Upper lobe of left lung (tissue), 6 donors: ENCODE measurements around the gene ABCE1. TPM values are rescaled to one million over a fixed set of nuclear protein-coding genes. Genes with fewer than 3 reads are reported as not detected.
"Not testable (repeated sequence)": the region's sequence is repeated elsewhere in the genome, so short reads cannot be mapped to it uniquely, and the experiment has no call there.

Experiments used
- ATAC-seq, 2 donors: fragments of 200-7000 bp; cut with Tn5 transposase; one replicate each; pipeline ENCODE4 v1.9.1; 2022; ENCODE audit warnings: mild to moderate bottlenecking in 2 of 2, moderate library complexity in 2 of 2; ENCODE audit not compliant: low FRiP score in 2 of 2
- DNase-seq, 2 donors: peaks; one replicate each; pipeline ENCODE4 v3.0.0-alpha.2; 2019 to 2020
- H3K27ac ChIP-seq, 4 donors: fragments of 200-600 bp; sonication (generic); one replicate each; pipeline ENCODE4 v1.5.1; 2016 to 2019
- H3K27me3 ChIP-seq, 4 donors: fragments of 200-600 bp; sonication (generic); one replicate each; pipeline ENCODE4 v1.5.1; 2017 to 2019
- H3K36me3 ChIP-seq, 4 donors: fragments of 200-600 bp; sonication (generic); one replicate each; pipeline ENCODE4 v1.5.1; 2016 to 2019
- H3K4me1 ChIP-seq, 4 donors: fragments of 200-600 bp; sonication (generic); one replicate each; pipeline ENCODE4 v1.5.1; 2018 to 2019
- H3K4me3 ChIP-seq, 4 donors: fragments of 200-600 bp; sonication (generic); one replicate each; pipeline ENCODE4 v1.5.1; 2017 to 2019; ENCODE audit warnings: mild to moderate bottlenecking in 2 of 4, moderate library complexity in 1 of 4
- H3K9me3 ChIP-seq, 4 donors: fragments of 200-600 bp; sonication (generic); one replicate each; pipeline ENCODE4 v1.5.1; 2018 to 2019
- EP300 ChIP-seq, 4 donors: sonication (generic); formaldehyde crosslinking; IDR thresholded peaks; one replicate each; pipeline ENCODE4 v1.5.1; 2017; ENCODE audit warnings: antibody characterized with exemption in 4 of 4, control low read depth in 2 of 4
- POLR2A ChIP-seq, 4 donors: fragments of 450-650 bp; IDR thresholded peaks; one replicate each; pipeline ENCODE4 v1.5.1; 2016 to 2017; ENCODE audit warnings: antibody characterized with exemption in 4 of 4, mild to moderate bottlenecking in 2 of 4
- POLR2AphosphoS5 ChIP-seq, 2 donors: sonication (generic); formaldehyde crosslinking; IDR thresholded peaks; one replicate each; pipeline ENCODE4 v1.5.1; 2017; ENCODE audit warnings: antibody characterized with exemption in 2 of 2
- WGBS, 2 donors: methylation state at CpG; one replicate each; pipeline ENCODE4 v1.1.5; 2017 to 2018; 5-methylcytosine and 5-hydroxymethylcytosine counted together
- total RNA-seq, 6 donors: library from RNA; depleted of rRNA in 4 of 6; stranded (reverse); fragments of >200 nt in 4 of 6; gene quantifications; one replicate each; pipeline versions ENCODE4 v1.1.0 to v1.2.1, GENCODE V29; 2016 to 2021
- TF ChIP-seq, protein P1 (sequence below), 6 experiments: fragments of 450-650 bp in 4 of 6; fragments of 200-600 bp in 2 of 6; sonication (generic) in 2 of 6; IDR thresholded peaks; one replicate each; pipeline ENCODE4 v1.5.1; 2016 to 2019; ENCODE audit warnings: antibody characterized with exemption in 6 of 6
- donor health status: DM: no; HTN: no; CAD: no; lungs with moderate emphysema.
- donor health status: DM: no; HTN: yes; CAD: no; lungs with severe emphysema.

ABCE1 gene
- total RNA-seq, 6 donors from 2014 or later = 13.7 to 86.5 (median 39.2) TPM

DNA sequence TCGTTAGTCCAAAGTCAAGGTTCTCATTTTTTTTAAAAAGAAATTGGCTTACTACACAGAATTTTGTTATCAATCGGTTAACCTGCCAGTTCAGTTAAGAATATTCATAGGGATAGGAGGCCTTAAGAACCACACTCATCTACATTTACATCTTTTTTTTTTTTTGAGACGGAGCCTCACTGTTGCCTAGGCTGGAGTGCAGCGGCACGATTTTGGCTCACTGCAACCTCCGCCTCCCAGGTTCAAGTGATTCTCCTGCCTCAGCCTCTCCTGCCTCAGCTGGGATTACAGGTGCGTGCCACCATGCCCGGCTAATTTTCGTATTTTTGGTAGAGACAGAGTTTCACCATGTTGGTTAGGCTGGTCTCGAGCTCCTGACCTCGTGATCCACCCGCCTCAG lies 33.7 kb downstream of the ABCE1 start:
- ATAC-seq (no peak), DNase-seq (no peak)
- Histone ChIP-seq H3K27ac (peak overlapping the region in 1 of 4 donors; percentile 40), H3K36me3 (peaks cover 0 to 31% (median 2%) of the 10 kb centered on the region in 4 donors), H3K27me3 (no peaks in the 10 kb centered on the region), H3K4me1 (peaks cover 0 to 23% (median 11%) of the 10 kb centered on the region in 4 donors), H3K4me3 (no peak overlapping the region), H3K9me3 (no peaks in the 10 kb centered on the region)
- TF ChIP-seq, protein P1, sequence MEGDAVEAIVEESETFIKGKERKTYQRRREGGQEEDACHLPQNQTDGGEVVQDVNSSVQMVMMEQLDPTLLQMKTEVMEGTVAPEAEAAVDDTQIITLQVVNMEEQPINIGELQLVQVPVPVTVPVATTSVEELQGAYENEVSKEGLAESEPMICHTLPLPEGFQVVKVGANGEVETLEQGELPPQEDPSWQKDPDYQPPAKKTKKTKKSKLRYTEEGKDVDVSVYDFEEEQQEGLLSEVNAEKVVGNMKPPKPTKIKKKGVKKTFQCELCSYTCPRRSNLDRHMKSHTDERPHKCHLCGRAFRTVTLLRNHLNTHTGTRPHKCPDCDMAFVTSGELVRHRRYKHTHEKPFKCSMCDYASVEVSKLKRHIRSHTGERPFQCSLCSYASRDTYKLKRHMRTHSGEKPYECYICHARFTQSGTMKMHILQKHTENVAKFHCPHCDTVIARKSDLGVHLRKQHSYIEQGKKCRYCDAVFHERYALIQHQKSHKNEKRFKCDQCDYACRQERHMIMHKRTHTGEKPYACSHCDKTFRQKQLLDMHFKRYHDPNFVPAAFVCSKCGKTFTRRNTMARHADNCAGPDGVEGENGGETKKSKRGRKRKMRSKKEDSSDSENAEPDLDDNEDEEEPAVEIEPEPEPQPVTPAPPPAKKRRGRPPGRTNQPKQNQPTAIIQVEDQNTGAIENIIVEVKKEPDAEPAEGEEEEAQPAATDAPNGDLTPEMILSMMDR (IDR thresholded peaks at IDR 0.05) = no peak
- TF ChIP-seq POLR2A (IDR thresholded peaks at IDR 0.05) (no peak), POLR2AphosphoS5 (IDR thresholded peaks at IDR 0.05) (no peak), EP300 (IDR thresholded peaks at IDR 0.05) (no peak)
- 89 to 90% methylated on average over 12 of the region's 12 CpGs for WGBS, 2 donors

DNA sequence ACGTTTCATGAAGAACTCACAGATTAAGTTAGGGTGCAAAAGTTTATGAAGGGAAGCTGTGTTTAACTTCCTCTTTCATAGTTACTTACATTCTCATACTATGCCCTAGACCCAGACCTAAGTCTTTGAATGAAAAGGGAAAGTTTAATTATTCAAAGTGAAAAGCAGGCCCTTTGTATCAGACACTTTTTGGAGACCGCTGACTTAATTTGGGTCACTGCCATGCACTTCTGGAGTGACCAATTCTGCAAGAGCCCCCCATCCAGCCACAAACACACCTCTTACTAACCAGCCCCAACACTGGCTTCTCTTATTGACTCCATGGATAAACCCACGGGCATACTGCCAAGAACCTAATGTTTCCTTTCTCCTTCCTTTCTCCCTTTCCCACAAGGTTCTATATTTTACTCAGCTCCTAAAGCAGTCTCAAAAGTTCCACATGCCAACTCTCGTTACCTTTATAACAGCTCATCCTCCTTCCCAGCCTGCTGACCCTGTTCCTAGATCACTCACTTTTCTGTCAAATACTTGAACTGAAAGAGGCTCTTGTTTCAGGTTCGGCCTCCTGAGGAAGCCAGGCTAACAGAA lies 34.5 kb downstream of the ABCE1 start:
- H3K27ac ChIP-seq = peak overlapping the region in 1 of 4 donors; percentile 40
- WGBS, 2 donors = 33 to 51% methylated on average over 5 of the region's 5 CpGs
- TF ChIP-seq POLR2AphosphoS5 (IDR thresholded peaks at IDR 0.05) (no peak), EP300 (IDR thresholded peaks at IDR 0.05) (no peak), POLR2A (IDR thresholded peaks at IDR 0.05) (no peak)
- TF ChIP-seq, protein P1 (IDR thresholded peaks at IDR 0.05) = no peak
- ATAC-seq (peak in 1 of 2 donors; percentile 26), DNase-seq (no peak)
- H3K36me3 ChIP-seq = peaks cover under 1 to 31% (median 4%) of the 10 kb centered on the region in 4 donors
- peaks cover 0 to 23% (median 11%) of the 10 kb centered on the region in 4 donors for H3K4me1 ChIP-seq
- H3K4me3 ChIP-seq = no peak overlapping the region
- no peaks in the 10 kb centered on the region for H3K9me3 ChIP-seq
- H3K27me3 ChIP-seq = no peaks in the 10 kb centered on the region

DNA sequence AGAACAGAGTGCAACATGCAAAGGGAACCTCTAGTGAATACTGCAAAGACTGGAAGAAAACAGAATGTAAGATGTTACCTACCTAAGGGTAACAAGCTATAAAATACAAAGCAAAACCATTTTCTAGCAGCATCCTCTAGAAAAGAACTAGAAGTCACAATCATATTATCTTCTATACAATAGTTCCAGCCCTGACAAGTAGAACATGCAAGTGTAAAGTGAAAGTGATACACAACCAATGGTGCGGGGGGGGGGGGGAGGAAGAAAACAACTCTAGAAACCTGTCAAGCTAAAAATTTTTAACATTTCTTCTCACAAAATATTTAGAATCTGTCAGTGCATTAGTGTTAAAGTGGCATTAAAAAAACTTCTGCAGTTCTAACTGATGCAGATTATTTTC lies 38.1 kb downstream of the ABCE1 start:
- WGBS, 2 donors = 14 to 50% methylated on average over 1 of the region's 1 CpG
- ATAC-seq, H3K4me3 ChIP-seq: not testable (repeated sequence)

DNA sequence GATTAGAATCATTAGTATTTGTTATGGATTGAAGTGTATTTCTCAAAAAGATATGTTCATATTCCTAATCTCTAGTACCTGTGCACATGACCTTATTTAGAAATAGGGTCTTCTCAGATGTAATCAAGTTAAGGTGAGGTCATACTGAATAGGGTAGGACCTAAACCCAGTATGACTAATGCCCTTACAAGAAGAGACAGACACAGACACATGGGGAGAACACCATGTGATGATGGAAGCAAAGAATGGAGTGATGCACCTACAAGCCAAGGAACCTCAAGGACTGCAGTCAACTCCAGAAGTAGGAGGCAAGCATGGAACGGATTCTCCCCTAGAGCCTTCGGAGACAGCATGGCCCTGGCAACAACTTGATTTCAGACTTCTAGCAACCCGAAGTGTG lies 50.9 kb downstream of the ABCE1 start:
- TF ChIP-seq POLR2A (IDR thresholded peaks at IDR 0.05) (no peak), EP300 (IDR thresholded peaks at IDR 0.05) (no peak), POLR2AphosphoS5 (IDR thresholded peaks at IDR 0.05) (no peak)
- TF ChIP-seq, protein P1 (IDR thresholded peaks at IDR 0.05) = no peak
- H3K9me3 ChIP-seq = no peaks in the 10 kb centered on the region
- DNase-seq (no peak), ATAC-seq (no peak)
- no peaks in the 10 kb centered on the region for H3K27me3 ChIP-seq
- no peak overlapping the region for H3K4me3 ChIP-seq
- no peaks in the 10 kb centered on the region for H3K4me1 ChIP-seq
- H3K27ac ChIP-seq = no peak overlapping the region
- H3K36me3 ChIP-seq = peaks cover 14 to 99% (median 62%) of the 10 kb centered on the region in 4 donors
- 93 to 96% methylated on average over 3 of the region's 3 CpGs for WGBS, 2 donors

More for the DNA sequence above, 38.1 kb downstream of the ABCE1 start:
- not testable (repeated sequence) for DNase-seq, H3K27me3 ChIP-seq, H3K27ac ChIP-seq, H3K9me3 ChIP-seq
- peaks cover 8 to 47% (median 33%) of the 10 kb centered on the region in 4 donors for H3K36me3 ChIP-seq
- H3K4me1 ChIP-seq = peaks cover 0 to 16% (median 9%) of the 10 kb centered on the region in 4 donors

DNA sequence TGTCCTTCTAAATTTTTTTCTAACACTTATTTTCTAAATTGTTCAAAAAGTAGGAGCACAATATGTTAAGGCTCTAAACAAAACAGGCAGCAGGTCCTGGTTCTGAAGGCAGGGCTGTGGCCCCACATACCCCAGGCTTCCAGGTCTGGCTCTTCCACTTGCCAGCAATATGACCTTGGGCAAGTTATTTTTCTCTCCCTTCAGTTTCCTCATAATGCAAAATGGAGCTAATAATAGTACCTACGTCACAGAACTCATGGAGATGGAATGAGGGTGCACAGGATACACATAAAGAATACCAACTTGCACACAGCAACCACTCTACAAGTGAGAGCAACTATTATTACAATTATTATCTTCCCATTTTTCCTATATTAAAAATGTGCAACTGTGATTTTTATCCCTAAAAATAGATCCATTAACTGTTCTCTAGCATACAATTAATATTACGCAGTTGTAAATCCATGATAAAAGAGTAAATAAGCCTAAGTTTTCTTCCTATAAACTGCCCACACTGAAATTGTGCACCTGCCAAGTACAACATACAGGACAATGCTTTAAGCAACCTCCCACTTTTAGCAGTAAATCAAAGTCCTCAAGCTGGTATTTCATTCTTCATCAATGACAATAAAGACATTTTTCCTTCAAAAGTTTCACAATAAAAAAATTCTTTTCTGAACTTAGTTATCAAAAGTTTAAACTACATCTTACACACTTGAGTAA lies 55.2 kb downstream of the ABCE1 start:
- DNase-seq (no peak), ATAC-seq (no peak)
- Histone ChIP-seq H3K9me3 (no peaks in the 10 kb centered on the region), H3K27ac (no peak overlapping the region), H3K4me3 (no peak overlapping the region), H3K27me3 (no peaks in the 10 kb centered on the region), H3K36me3 (peaks cover 3 to 92% (median 44%) of the 10 kb centered on the region in 4 donors), H3K4me1 (peaks cover 0 to 4% (median 0%) of the 10 kb centered on the region in 4 donors)
- 91 to 93% methylated on average over 2 of the region's 2 CpGs for WGBS, 2 donors
- TF ChIP-seq EP300 (IDR thresholded peaks at IDR 0.05) (no peak), POLR2A (IDR thresholded peaks at IDR 0.05) (no peak), POLR2AphosphoS5 (IDR thresholded peaks at IDR 0.05) (no peak)
- TF ChIP-seq, protein P1 (IDR thresholded peaks at IDR 0.05) = no peak
